ENCODE results near the gene ACYP2.
"Not testable (repeated sequence)": the region's sequence is repeated elsewhere in the genome, so short reads cannot be mapped to it uniquely, and the experiment has no call there.

The ACYP2 gene

GRCh38 chr2:54106631-54107454, 8.6 kb upstream of the ACYP2 start:
- Histone ChIP-seq H3K9ac (no peak overlapping the region), H3K79me2 (ENCODE audit: insufficient read depth, low read depth) (no peaks in the 10 kb centered on the region), H3K27ac (no peak overlapping the region), H3K4me1 (ENCODE audit: low read depth, poor library complexity, severe bottlenecking) (peaks cover 18% of the 10 kb centered on the region), H2AFZ (ENCODE audit: low read depth) (peak overlapping the region; percentile 67), H3K4me2 (peak overlapping the region; percentile 45), H3K27me3 (ENCODE audit: insufficient read depth, low read depth) (no peaks in the 10 kb centered on the region), H3K4me3 (IDR thresholded peaks at IDR 0.05; ENCODE audit: insufficient read depth, low read depth, low read length) (no peak overlapping the region), H3K36me3 (ENCODE audit: insufficient read depth) (no peaks in the 10 kb centered on the region), H4K20me1 (ENCODE audit: insufficient read depth) (no peaks in the 10 kb centered on the region)
- peak; percentile 82 for TF ChIP-seq CTCF (conservative IDR thresholded peaks at IDR 0.05; ENCODE audit: low read depth, low read length)

GRCh38 chr2:54107455-54107764, 8.0 kb upstream of the ACYP2 start:
- no peaks in the 10 kb centered on the region for H3K79me2 ChIP-seq (ENCODE audit: insufficient read depth, low read depth)
- peaks cover 18% of the 10 kb centered on the region for H3K4me1 ChIP-seq (ENCODE audit: low read depth, poor library complexity, severe bottlenecking)
- H4K20me1 ChIP-seq (ENCODE audit: insufficient read depth), result no peaks in the 10 kb centered on the region
- no peaks in the 10 kb centered on the region for H3K27me3 ChIP-seq (ENCODE audit: insufficient read depth, low read depth)
- H3K36me3 ChIP-seq (ENCODE audit: insufficient read depth), result no peaks in the 10 kb centered on the region
- H2AFZ ChIP-seq (ENCODE audit: low read depth), result no peak overlapping the region
- no peak overlapping the region for H3K4me2 ChIP-seq
- no peak overlapping the region for H3K4me3 ChIP-seq (IDR thresholded peaks at IDR 0.05; ENCODE audit: insufficient read depth, low read depth, low read length)
- H3K9ac ChIP-seq, result no peak overlapping the region
- H3K27ac ChIP-seq, result no peak overlapping the region
- TF ChIP-seq CTCF (conservative IDR thresholded peaks at IDR 0.05; ENCODE audit: low read depth, low read length), result no peak

GRCh38 chr2:54107903-54108615, 7.4 kb upstream of the ACYP2 start:
- no peaks in the 10 kb centered on the region for H3K27me3 ChIP-seq (ENCODE audit: insufficient read depth, low read depth)
- H3K4me3 ChIP-seq (IDR thresholded peaks at IDR 0.05; ENCODE audit: insufficient read depth, low read depth, low read length), result no peak overlapping the region
- no peak overlapping the region for H3K27ac ChIP-seq
- no peak for TF ChIP-seq CTCF (conservative IDR thresholded peaks at IDR 0.05; ENCODE audit: low read depth, low read length)
- H2AFZ ChIP-seq (ENCODE audit: low read depth), result no peak overlapping the region
- H3K79me2 ChIP-seq (ENCODE audit: insufficient read depth, low read depth), result no peaks in the 10 kb centered on the region
- peaks cover 18% of the 10 kb centered on the region for H3K4me1 ChIP-seq (ENCODE audit: low read depth, poor library complexity, severe bottlenecking)
- H3K9ac ChIP-seq, result no peak overlapping the region
- no peaks in the 10 kb centered on the region for H4K20me1 ChIP-seq (ENCODE audit: insufficient read depth)
- H3K4me2 ChIP-seq, result no peak overlapping the region
- H3K36me3 ChIP-seq (ENCODE audit: insufficient read depth), result no peaks in the 10 kb centered on the region

GRCh38 chr2:54109848-54110247, 5.6 kb upstream of the ACYP2 start:
- H4K20me1 ChIP-seq (ENCODE audit: insufficient read depth), result no peaks in the 10 kb centered on the region
- no peak overlapping the region for H3K4me2 ChIP-seq
- peaks cover 10% of the 10 kb centered on the region for H3K4me1 ChIP-seq (ENCODE audit: low read depth, poor library complexity, severe bottlenecking)
- 0 out of 2 replicates have a peak, but pooled peaks cover 5% of the 10 kb centered on the region for H3K79me2 ChIP-seq (ENCODE audit: insufficient read depth, low read depth)
- no peak overlapping the region for H3K9ac ChIP-seq
- H3K27me3 ChIP-seq (ENCODE audit: insufficient read depth, low read depth), result no peaks in the 10 kb centered on the region
- TF ChIP-seq CTCF (conservative IDR thresholded peaks at IDR 0.05; ENCODE audit: low read depth, low read length), result no peak
- no peak overlapping the region for H2AFZ ChIP-seq (ENCODE audit: low read depth)
- no peaks in the 10 kb centered on the region for H3K36me3 ChIP-seq (ENCODE audit: insufficient read depth)
- H3K27ac ChIP-seq, result no peak overlapping the region
- H3K4me3 ChIP-seq (IDR thresholded peaks at IDR 0.05; ENCODE audit: insufficient read depth, low read depth, low read length), result no peak overlapping the region

- peak overlapping the region; percentile 99; the same call in 1 of the 2 replicates for H3K9ac ChIP-seq
Measured at GRCh38 chr2:54114479-54114878, 936 bp upstream of the ACYP2 start.

More at GRCh38 chr2:54114479-54114878, 936 bp upstream of the ACYP2 start:
- not testable (repeated sequence) for H3K27me3 ChIP-seq (ENCODE audit: insufficient read depth, low read depth); H3K4me3 ChIP-seq (IDR thresholded peaks at IDR 0.05; ENCODE audit: insufficient read depth, low read depth, low read length); H4K20me1 ChIP-seq (ENCODE audit: insufficient read depth); H3K36me3 ChIP-seq (ENCODE audit: insufficient read depth); H3K79me2 ChIP-seq (ENCODE audit: insufficient read depth, low read depth)
- H3K27ac ChIP-seq, result peak overlapping the region; percentile 99
- peaks cover 11% of the 10 kb centered on the region for H3K4me1 ChIP-seq (ENCODE audit: low read depth, poor library complexity, severe bottlenecking)
- H2AFZ ChIP-seq (ENCODE audit: low read depth), result peak overlapping the region; percentile 93; the same call in 1 of the 2 replicates
- peak overlapping the region; percentile 47 for H3K4me2 ChIP-seq
